GM21423 (cell line): ENCODE results near the gene PSMG2.
"Not testable (repeated sequence)": the region's sequence is repeated elsewhere in the genome, so short reads cannot be mapped to it uniquely, and the experiment has no call there.

ENCODE experiments used
- ATAC-seq: cut with Tn5 transposase; IDR thresholded peaks from one replicate; pipeline ENCODE4 v1.9.1; 2021; ENCODE audit warnings: mild to moderate bottlenecking, moderate library complexity; ENCODE audit not compliant: unreplicated experiment

The PSMG2 gene

DNA sequence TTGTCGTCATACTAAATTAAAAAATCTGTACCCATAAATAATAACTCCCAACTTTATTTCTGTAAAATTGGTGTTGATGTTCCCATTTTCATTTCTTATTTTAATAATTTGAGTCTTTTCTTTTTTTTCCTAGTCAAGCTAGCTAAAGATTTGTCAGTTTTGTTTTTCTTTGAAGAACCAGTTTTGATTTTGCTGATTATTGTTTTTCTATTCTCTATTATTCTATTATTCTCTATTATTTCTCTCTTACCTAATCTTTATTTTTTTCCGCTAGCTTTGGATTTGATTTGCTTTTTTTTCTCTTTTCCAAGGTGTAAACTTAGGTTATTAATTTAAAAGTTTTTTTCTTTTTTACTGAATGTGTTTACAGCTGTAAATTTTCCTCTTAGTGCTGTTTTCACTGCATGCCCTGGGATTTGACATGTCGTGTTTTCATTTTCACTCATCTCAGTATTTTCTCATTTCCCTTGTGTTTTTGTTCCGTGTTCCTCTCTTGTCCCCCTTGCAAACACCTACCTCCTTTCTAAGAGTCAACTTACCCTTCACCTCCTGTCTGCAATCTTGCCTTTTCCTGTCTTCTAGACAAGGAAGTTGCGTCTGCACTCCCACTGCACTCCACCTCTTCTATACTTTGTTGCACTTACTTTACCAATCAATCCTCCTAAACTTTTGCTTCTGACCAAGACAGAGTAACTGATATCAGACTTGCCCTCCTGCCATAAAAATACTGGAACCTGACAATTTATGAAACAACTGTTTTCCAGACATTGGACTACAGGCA lies 18.8 kb downstream of the PSMG2 start:
- no peak for ATAC-seq

DNA sequence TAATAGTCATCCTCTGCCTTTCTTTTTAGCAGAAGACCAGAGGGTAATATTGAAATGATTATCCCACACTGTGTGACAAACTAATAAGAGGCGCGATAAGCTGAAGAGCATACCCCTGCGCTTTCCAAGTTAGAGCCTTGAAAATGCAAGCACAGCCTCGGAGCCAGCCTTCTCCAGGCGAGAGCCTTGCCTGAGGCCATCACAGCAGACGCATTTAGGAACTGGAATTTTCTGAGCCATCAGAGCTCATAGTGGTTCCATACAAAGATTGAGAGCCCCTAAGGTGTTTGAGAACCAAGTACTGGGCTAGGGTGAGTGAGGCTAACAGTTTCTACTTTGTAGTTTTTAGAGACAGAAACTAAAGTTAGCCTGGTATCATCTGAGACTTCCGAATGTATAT lies 19.9 kb downstream of the PSMG2 start:
- ATAC-seq: no peak

DNA sequence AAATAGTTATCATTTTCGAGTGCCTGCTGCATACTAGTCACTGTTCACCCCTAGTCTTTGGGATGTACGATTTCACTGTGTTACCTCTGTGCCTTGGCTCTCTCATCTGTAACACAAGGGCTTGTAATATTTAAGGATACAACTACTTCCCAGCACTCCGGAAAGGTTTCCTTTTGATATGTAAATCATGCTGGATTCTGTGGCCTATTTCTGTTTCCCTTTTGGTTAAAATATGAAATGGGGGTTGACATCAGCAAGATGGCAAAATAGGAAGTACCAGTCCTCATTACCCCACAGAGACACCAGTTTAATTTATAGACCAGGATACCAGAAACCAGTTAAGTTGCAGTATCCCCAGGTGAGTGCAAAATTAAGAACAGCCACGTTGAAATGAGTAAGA lies 23.5 kb downstream of the PSMG2 start:
- no peak for ATAC-seq

DNA sequence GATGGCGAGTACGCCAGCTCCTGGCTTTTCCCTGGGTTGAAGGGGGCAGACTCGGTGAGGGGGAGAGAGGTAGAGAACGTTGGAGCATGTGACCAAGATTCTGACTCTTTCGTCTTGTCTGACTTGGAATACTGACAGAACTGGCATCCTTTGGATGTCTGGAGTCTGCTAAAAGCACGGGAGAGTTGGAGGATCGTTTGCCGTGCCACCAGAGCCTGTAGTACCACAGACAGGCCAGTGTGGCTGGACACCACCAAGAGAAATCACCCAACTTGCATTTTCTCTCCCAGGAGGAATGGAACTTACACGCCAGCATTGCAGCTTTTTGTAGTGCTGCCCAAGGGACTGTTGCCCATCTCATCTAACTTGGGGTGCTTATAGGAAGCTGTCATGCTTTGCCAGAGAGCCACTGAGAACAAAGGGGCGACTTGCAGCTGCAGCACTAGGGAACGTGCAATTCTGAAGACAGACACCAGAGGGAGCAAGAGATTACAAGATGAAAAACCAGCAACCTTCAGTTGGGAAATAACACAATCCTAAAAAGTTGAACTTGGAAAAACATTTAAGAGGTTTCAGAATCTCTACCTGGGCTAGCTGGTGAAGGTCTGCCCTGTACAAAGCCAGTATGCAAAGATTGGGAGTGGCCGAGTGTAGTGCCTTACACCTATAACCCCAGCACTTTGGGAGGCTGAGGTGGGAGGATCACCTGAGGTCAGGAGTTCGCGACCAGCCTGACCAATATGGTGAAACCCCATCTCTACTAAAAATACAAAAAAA lies 24.1 kb downstream of the PSMG2 start:
- ATAC-seq: no peak

DNA sequence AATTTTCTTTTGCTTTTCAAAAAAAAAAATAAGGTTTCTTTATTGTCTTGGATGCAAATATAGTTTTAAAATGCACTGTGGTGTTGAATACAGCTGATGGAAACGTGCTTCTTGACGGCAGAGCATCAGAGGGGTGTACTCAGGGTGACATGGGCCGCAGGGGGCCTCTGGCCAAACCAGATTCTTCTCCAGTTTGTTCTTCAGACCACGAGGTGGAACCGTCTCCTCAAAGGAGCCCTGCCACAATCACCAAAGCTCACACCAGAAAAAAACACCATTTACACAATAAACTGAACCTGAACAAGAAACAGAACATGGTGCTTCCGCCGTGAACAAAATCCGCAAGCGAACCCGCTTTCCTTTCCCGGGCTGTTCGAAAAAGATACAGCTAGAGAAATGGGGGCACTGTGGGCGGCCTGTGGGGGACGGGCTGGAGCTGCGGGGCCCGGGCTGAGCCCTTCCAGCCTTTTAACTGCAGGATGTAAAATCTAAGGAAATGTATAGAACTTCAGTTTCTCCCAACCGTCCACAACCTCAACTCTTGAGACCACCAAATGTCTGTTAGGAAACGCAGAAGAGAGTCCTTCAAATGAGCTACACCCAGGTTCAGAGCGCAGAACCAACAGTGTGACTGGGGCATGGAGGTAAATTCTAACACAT lies 34.5 kb downstream of the PSMG2 start:
- ATAC-seq: no peak

DNA sequence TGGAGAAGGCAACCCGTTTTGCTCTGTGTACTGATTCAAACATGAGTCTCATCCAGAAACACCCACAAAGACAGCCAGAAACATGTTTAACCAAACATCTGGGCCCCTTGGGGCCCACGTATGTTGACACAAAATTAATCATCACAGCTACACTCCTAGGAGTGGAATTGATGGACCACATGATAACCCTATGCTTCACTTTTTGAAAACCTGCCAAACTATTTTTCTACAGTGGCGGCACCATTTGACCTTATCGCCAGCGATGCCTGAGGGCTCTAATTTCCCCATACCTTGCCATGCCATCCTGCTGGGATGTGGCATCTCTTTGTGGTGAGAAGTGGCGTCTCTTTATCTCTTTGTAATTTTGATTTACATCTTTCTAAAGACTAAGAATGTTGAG lies 38.5 kb downstream of the PSMG2 start:
- no peak for ATAC-seq

DNA sequence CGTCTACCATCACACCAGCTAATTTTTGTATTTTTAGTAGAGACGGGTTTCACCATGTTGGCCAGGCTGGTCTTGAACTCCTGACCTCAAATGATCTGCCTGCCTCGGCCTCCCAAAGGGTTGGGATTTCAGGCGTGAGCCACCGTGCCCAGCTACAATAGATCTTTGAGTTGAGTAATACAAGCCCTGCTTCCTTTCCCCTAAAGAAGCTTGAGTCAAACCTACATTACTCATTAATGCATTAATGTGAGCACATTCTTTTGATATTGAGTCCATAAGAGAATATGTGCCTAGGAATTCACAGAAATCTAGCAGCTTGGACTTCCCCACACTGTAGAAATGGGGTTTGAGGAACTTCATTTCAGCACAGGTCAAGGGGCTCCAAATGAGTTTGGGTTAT lies 39.6 kb downstream of the PSMG2 start:
- no peak for ATAC-seq

DNA sequence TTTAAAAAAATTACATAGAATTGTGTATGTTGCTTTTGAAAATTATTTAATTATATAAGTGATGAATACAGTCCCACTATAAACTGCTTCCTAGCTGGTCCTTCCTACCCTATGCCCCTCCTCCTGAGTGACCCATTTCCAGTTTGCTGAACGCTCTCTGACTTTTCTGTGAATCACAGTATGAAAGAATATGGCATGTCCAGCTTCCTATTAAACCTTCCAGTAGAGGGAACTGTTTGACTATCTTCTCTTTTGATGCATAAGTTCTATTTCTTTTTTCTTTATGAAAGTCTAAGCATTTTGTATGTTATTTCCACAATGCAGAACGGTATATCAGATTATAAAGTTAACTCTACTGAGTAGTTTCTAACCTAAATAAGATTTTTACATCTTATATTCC lies 41.3 kb downstream of the PSMG2 start:
- no peak for ATAC-seq

DNA sequence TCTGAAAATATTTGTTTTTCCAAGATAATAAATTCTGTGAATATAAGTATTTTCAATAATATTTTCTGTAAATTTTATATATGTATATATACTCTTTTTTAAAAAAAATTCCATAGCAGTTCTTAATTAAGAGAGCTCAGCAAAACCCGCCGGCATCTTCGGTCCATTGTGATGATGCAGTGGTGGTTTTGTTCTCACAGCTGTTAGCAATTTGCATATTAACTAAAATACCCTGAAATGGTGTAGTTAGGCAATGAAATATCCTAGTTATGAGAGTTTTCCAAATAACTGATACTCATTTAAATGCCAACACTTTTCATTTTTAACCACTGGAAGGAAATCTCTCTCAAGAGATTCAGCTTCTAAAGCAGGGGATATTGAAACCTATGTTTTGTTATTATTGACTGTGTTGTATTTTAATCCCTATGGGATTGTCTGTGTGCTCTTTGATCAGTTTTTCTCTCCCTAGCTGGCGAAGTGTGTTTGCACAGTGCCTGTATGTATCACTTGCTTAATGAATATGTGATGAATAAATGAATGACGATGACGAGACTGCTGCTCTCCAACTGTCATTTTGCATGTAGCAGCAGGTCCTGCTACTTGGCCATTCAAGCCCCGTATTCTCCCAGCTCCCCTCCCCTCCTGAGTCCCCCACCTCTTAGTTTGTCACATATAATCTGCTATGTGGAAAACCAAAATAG lies 42.4 kb downstream of the PSMG2 start:
- no peak for ATAC-seq

DNA sequence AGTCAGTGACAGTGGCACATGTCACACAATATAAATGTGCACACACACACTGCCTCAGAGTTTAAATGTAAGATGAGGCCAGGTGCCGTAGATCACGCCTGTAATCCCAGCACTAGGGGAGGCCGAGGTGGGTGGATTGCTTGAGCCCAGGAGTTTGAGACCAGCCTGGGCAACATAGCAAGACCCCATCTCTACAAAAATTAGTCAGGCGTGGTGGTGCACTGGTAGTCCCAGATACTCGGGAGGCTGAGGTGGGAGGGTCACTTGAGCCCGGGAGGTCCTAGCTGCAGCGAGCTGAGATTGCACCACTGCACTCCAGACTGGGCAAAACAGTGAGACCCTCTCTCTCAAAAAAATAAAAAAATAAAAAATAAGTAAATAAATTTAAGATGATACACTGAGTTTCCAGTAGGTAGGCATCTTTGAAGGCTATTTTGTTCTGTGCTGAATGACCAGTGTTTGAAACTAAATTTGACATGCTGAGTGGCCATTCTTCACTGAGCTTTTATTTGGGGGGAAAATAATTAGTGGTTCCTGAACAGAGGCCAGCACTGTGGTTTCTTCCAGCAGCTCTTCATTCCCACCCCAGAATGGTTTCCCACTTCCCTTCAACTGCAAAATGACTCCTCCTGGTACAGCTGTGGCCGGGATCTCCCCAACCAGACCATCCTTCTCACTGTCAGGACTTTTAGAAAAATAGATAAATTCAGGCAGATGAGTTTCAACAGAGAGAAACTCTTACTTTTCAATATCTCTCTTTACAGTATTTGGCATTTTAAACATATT lies 44.9 kb downstream of the PSMG2 start:
- ATAC-seq: no peak

DNA sequence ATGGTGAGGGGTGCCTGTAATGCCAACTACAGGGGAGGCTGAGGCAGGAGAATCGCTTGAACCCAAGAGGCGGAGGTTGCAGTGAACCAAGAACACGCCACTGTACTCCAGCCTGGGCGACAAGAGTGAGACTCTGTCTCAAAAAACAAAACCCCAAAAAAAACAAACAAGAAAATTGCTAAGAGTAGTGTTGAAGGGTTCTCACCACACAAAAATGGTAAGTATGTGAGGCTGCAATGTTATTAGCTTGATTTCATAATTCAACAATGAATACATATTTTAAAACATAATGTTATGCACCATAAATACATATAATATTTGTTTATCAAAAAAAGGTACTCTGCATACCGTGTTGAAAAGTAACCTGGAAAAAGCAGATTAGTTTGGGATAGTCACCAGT lies 45.8 kb downstream of the PSMG2 start:
- no peak for ATAC-seq

DNA sequence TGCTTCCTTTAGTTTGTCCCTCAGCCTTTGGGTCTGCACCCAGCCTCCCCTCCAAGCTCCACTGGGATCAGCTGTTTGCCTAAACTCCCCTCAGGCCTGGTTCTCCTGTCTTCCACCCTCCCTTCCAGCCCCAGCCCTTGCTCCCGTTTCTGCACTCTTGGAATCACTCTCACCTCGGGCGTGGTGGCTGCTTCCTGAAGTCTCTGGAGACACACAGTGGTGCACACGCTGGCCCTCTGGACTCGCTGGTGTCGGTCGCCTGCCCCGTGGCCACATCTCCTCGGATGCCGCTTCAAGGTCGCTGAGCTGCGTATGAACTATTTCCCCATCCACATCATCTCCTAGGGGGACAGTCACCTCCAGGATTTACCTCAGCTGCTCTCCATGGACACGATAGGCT lies 46.3 kb downstream of the PSMG2 start:
- ATAC-seq: no peak

DNA sequence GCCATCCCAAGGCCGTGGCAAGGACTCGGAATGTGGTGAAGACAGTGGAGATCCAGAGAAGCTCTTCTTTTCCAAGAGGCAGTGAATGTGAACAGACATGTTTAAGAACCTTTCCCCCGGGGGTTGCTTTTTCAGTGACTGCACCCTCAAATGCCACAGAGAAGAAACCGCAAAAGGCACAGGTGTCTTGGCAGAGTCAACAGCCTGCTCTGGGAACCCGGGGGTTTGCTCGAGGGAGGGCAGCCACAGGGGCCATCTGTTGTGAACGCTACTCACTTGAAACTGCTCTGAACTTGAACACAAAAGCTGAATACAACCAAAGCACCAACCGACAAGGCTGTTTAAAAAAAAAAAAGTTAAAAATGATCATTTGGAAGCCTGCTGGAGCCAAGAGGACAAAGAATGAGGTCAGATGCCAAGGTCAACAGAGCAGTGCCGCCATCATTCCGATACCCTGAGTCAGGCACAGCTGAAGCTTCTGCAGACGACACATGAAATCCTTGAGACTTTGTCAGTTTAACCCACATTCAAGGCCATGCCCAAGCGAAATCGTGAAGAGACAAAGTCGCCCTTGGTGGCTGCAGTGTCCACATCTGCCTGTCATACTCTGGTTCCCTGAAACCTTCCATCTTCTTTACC lies 47.4 kb downstream of the PSMG2 start:
- ATAC-seq: no peak

DNA sequence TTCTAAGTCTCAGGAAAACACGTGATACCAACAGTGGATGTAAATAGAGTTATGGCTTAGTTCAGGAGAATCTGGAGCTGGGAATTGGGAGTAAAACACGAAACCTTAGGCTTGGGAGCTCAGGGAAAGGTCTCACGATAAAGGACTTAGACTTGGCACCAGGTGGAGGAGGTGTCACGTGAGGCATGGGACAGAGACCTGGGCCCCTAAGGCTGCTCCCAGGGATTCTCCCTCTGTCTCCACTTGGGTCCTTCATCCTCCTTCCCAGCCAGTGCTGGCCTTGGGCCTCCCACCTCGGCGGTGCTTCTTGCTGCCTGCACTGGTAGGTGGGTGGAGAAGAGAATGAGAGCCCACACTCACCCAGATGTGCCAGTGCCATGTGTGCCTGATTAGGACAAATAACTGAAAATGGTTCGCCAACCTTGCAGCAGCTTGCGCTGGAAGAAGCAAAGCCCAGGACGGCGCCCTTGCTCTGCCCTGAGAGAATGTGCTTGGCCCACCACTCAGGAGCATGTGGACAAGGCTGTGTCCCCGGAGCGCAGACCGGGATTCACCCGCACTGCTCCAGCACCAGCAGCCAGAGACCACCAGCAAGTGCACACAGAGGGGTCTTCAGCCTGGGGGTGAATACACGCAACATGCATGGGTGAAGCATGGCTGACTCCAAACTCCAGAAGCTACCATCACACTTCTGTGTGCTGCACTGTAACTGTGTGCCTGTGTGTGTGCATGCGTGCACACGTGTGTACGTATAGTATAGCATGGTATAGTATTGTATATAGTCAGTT lies 48.1 kb downstream of the PSMG2 start:
- ATAC-seq: no peak

DNA sequence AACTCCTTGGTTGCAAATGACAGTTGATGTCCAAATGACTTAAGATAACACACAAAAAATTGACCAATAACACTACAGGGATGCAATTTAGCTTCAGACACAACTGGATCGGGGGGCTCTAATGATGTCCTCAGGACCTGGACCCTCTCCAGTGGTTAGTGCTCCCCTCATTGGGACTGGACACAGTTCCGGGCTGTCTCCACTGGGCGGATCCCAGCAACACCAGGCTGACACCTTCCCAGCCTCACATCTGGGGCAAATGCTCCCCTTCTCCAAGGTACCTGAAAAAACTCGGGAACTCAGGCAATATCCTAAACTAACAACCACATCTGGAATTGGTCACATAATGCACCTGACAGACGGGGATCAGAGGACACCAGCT lies 48.7 kb downstream of the PSMG2 start:
- ATAC-seq: no peak

DNA sequence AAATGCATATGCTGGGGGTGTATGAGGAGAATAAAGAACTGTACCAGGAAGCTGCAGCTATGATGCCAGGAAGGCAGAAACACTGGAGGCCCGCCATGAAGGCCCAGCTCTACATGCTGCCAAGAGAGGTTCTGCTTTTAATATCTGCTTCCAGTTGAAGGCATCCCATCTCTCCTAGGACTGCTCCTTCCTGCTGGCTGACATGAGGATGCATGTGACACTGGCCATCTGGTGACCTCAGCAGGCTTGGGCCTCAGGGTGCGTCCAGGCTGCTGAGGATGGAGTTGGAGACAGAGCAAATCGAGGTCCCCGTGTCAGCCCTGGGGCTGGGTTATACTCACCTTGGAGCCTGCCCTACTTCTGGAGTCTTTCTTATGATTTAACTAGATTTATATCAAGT lies 49.0 kb downstream of the PSMG2 start:
- ATAC-seq: no peak

DNA sequence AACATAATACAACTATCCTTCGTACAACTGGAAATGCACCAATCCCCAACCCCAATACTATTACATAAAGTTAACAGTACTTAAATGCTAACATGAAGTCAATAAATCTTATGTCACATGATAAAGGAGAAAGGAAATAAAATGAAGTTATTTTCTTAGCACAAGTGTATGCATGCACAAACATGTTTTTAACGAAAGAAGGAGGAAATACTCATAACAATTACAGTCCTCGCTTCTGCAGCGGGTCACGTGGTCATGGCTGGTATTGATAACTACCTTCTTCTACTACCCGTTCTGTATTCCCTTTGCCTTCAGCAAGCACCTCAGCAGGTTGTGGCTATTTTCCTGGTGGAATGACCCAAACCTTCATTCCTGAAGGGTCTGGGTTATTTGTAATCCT lies 51.7 kb downstream of the PSMG2 start:
- no peak for ATAC-seq

DNA sequence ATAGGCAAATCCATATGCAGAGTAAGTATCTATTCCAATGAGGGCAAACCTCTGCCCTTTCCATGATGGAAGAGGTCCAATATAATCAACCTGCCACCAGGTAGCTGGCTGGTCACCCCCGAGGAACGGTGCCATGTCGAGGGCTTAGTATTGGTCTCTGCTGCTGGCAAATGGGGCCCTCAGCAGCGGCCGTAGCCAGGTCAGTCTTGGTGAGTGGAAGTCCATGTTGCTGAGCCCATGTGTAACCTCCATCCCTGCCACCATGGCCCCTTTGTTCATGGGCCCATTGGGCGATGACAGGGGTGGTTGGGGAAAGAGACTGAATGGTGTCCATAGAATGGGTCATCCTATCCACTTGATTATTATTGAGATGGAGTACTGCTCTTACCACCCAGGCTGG lies 52.8 kb downstream of the PSMG2 start:
- not testable (repeated sequence) for ATAC-seq

DNA sequence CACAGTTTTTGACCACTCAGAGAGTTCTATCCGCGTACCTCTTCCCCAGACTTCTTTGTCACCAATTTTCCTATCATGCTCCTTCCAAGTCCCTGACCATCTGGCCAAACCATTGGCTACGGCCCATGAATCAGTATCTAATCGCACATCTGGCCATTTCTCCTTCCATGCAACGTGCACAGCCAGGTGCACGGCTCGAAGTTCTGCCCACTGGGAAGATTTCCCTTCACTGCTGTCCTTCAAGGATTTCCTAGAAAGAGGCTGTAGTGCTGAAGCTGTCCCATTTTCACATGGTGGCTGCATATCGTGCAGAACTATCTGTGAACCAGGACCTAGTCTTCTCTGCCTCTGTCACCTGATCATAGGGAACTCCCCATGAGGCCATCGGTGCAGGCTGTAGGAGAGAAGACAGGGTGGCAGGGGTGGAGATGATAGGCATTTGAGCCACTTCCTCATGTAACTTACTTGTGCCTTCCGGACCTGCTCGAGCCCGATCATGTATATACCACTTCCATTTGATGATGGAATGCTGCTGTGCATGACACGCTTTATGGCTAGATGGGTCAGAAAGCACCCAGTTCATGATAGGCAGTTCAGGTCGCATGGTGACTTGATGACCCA lies 53.9 kb downstream of the PSMG2 start:
- ATAC-seq: not testable (repeated sequence)
